KMS-11 (cell line): ENCODE data around the gene C13orf46.

Experiments used
- H2AFZ ChIP-seq: fragments of 200-600 bp; sonication (generic); 2 replicates; pipeline ENCODE4 v1.6.1; 2016; ENCODE audit warnings: antibody characterized with exemption, mixed run types, low read depth
- H3K27ac ChIP-seq: fragments of 200-600 bp; sonication (generic); 2 replicates; pipeline ENCODE4 v1.6.1; 2016; ENCODE audit warnings: mild to moderate bottlenecking, mixed run types
- H3K27me3 ChIP-seq: fragments of 200-600 bp; sonication (generic); 2 replicates; pipeline ENCODE4 v1.6.1; 2017; ENCODE audit warnings: mild to moderate bottlenecking, low read depth, mixed run types, moderate library complexity; ENCODE audit not compliant: insufficient read depth
- H3K36me3 ChIP-seq: fragments of 200-600 bp; sonication (generic); 2 replicates; pipeline ENCODE4 v1.6.1; 2017; ENCODE audit warnings: mild to moderate bottlenecking, mixed run types; ENCODE audit not compliant: insufficient read depth
- H3K4me1 ChIP-seq: fragments of 200-600 bp; sonication (generic); 2 replicates; pipeline ENCODE4 v1.6.1; 2016; ENCODE audit warnings: mild to moderate bottlenecking, low read depth, mixed run types; ENCODE audit not compliant: poor library complexity, severe bottlenecking
- H3K4me2 ChIP-seq: fragments of 200-600 bp; sonication (generic); 2 replicates; pipeline ENCODE4 v1.7.0; 2016; ENCODE audit warnings: mild to moderate bottlenecking, mixed run types
- H3K4me3 ChIP-seq: fragments of 200-600 bp; sonication (generic); IDR thresholded peaks from 2 replicates; pipeline ENCODE4 v1.6.1; 2017; ENCODE audit warnings: low read depth, low read length, mixed read lengths; ENCODE audit not compliant: insufficient read depth
- H3K79me2 ChIP-seq: fragments of 200-600 bp; sonication (generic); 2 replicates; pipeline ENCODE4 v1.6.1; 2016; ENCODE audit warnings: low read depth, mixed run types; ENCODE audit not compliant: insufficient read depth
- H3K9ac ChIP-seq: fragments of 200-600 bp; sonication (generic); 2 replicates; pipeline ENCODE4 v1.6.1; 2016; ENCODE audit warnings: mild to moderate bottlenecking, mixed run types
- H4K20me1 ChIP-seq: fragments of 200-600 bp; sonication (generic); 2 replicates; pipeline ENCODE4 v1.6.1; 2016; ENCODE audit warnings: mild to moderate bottlenecking, mixed run types; ENCODE audit not compliant: insufficient read depth
- CTCF ChIP-seq: fragments of 200-600 bp; sonication (generic); conservative IDR thresholded peaks from 2 replicates; pipeline ENCODE4 v1.6.1; 2017; ENCODE audit warnings: low read depth, mild to moderate bottlenecking, antibody characterized with exemption, low read length, moderate library complexity, mixed read lengths

C13orf46 gene

DNA sequence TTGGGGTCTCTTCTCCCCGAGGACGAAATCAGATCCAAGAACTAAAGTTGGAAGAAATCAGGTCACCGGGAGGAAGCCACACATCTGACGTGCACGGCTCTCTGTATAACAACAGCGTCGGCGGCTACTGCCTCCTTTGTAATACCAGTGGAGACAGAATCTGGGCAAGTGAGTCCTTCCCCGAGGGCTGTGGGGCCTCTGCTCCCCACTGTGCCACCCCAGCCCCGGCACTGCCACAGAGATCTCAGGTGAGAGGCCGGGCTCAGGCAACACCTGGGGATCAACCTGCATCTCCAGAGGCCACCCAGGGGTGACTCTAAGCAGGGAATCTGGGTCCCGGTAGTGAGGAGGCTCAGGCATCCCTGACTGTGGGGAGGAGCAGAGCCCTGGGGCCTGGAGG lies 33.7 kb upstream of the C13orf46 start:
- H3K4me2 ChIP-seq, result no peak overlapping the region
- no peaks in the 10 kb centered on the region for H3K27me3 ChIP-seq
- no peak overlapping the region for H3K4me3 ChIP-seq
- H3K27ac ChIP-seq, result no peak overlapping the region
- H4K20me1 ChIP-seq, result no peaks in the 10 kb centered on the region
- H2AFZ ChIP-seq, result no peak overlapping the region
- H3K9ac ChIP-seq, result no peak overlapping the region
- H3K4me1 ChIP-seq, result no peaks in the 10 kb centered on the region
- no peaks in the 10 kb centered on the region for H3K36me3 ChIP-seq
- H3K79me2 ChIP-seq, result no peaks in the 10 kb centered on the region
- TF ChIP-seq CTCF, result no peak

DNA sequence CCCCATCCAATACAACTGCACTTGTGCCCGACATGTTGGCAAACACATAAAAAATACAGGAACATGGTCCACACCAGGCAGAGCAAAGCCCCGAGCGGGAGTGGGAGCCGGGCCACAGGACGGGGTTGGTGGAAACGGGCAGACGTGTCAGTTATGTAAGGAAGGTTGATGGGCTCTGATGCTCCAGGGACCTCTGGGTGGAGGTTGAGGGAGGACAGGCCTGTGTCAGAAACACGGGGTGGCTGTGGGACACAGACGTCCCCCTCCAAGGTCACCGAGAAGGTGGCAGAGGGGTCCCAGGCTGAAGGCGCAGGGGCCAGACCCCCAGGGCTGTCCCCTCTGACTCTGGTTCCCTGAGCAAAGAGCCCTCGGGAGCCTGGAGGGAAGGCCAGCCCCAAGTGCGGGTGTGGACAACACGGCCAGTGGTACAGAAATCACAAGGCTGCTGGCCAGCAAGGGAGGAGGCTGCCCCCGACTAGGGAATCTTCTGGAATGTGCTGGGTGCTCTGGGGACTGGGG lies 31.4 kb upstream of the C13orf46 start:
- no peaks in the 10 kb centered on the region for H3K79me2 ChIP-seq
- H3K4me1 ChIP-seq, result no peaks in the 10 kb centered on the region
- no peaks in the 10 kb centered on the region for H3K27me3 ChIP-seq
- H3K4me2 ChIP-seq, result no peak overlapping the region
- no peaks in the 10 kb centered on the region for H3K36me3 ChIP-seq
- H3K27ac ChIP-seq, result no peak overlapping the region
- no peak overlapping the region for H2AFZ ChIP-seq
- H3K4me3 ChIP-seq, result no peak overlapping the region
- TF ChIP-seq CTCF, result no peak
- no peak overlapping the region for H3K9ac ChIP-seq
- no peaks in the 10 kb centered on the region for H4K20me1 ChIP-seq

DNA sequence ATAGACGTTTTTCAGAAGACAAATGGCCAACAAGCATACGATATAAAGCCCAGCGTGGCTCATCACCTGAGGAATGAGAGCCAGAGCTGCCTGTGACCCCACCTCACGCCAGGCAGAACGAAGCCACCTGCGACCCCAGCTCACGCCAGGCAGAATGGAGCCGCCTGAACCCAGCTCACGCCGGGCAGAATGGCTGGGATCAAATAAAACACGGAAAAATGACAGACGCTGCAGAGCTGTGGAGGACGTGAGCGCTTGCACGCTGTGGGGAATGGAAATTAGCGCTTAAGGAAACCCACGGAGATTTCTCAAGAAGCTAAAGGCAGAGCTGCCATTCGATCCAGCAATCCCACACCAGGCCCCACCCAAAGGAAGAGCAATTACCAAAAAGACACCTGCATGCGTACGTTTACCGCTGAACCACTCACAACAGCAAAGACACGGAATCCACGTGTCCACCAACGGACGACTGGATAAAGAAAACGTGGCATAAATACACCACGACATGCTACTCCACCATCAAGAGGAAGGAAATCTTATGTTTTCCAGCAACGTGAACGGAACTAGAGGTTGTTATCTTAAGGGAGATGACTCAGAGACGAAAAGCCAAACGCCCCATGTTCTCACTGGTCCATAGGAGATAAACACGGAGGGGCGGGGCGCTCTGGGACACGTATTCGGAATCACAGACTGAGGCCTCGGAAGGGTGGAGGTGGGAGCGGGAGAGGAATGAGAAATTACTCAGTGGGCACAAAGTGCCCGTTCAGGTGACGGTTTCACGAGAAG lies 30.7 kb upstream of the C13orf46 start:
- no peaks in the 10 kb centered on the region for H3K79me2 ChIP-seq
- no peaks in the 10 kb centered on the region for H4K20me1 ChIP-seq
- no peak overlapping the region for H3K27ac ChIP-seq
- H3K4me1 ChIP-seq, result no peaks in the 10 kb centered on the region
- no peaks in the 10 kb centered on the region for H3K27me3 ChIP-seq
- no peak overlapping the region for H2AFZ ChIP-seq
- no peak overlapping the region for H3K4me3 ChIP-seq
- no peak overlapping the region for H3K9ac ChIP-seq
- no peaks in the 10 kb centered on the region for H3K36me3 ChIP-seq
- no peak for TF ChIP-seq CTCF
- H3K4me2 ChIP-seq, result no peak overlapping the region

DNA sequence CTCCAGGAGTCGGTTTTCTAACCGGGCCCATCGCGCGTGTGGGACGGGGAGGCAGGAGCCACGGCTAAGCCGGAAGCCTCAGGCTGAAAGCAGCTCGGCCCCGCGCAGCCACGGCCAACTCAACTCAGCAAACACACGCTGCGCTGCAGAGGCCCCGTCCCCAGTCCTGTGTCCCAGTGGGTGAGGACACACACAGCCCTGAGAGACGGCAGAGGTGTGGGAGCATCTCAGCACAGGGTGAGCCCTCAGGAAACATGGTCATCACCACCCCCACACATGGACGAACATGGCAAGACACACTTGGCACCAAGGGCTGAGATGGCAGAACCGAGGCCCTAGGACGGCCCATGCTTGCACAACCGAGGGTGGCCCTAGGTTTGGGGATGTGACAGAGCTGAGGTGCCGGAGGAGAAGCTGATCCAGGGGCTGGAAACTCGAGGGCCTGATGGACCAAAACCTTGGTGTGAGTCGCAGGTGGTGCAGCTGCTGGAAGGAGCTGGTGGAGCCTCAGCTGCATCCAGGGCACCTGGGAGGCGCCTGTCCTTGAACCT lies 29.0 kb upstream of the C13orf46 start:
- no peaks in the 10 kb centered on the region for H3K27me3 ChIP-seq
- H3K9ac ChIP-seq, result no peak overlapping the region
- no peak overlapping the region for H2AFZ ChIP-seq
- TF ChIP-seq CTCF, result no peak
- H3K79me2 ChIP-seq, result no peaks in the 10 kb centered on the region
- no peak overlapping the region for H3K4me2 ChIP-seq
- H3K4me1 ChIP-seq, result no peaks in the 10 kb centered on the region
- H4K20me1 ChIP-seq, result no peaks in the 10 kb centered on the region
- no peak overlapping the region for H3K4me3 ChIP-seq
- H3K36me3 ChIP-seq, result no peaks in the 10 kb centered on the region
- H3K27ac ChIP-seq, result no peak overlapping the region
